Activated CD8-positive, alpha-beta memory T cell treated with anti-CD3 and anti-CD28 coated beads for 36 hours (primary cell): Measurements from ENCODE around the gene GNE. TPM values are rescaled to one million over a fixed set of nuclear protein-coding genes. Genes with fewer than 3 reads are reported as not detected.

Source experiments
- total RNA-seq, 2 experiments: library from RNA; stranded (reverse); gene quantifications; one replicate each; pipeline ENCODE4 v1.2.3, GENCODE V29; 2021

The GNE gene
- total RNA-seq, 2 experiments from 2014 or later = 14.4 to 15.5 TPM

Other genes with a start within 250 kb of the GNE start
- 1 to 10 TPM; 4.2 to 4.4 TPM for gene RECK, start 221.5 kb downstream of the GNE start, total RNA-seq
- 10 to 100 TPM; 13.4 to 14.2 TPM for gene GLIPR2, start 121.7 kb downstream of the GNE start, total RNA-seq
- gene CCIN, start 89.1 kb downstream of the GNE start, total RNA-seq = not detected
- 100 to 1,000 TPM; 181 TPM for gene CLTA, start 67.5 kb downstream of the GNE start, total RNA-seq
- 10 to 100 TPM; 38.0 to 40.4 TPM for gene RNF38, start 141.8 kb upstream of the GNE start, total RNA-seq